ENCODE results near the gene KDM6A. TPM values are rescaled to one million over a fixed set of nuclear protein-coding genes. Genes with fewer than 3 reads are reported as not detected.

The KDM6A gene
- total and polyA plus RNA-seq, 2 of the 13 experiments (the other 11 are each of a cell fraction or from before 2014, with no cell fraction given): 16.7 to 18.2 TPM

GRCh38 chrX:44915361-44915868 is 42.4 kb downstream of the KDM6A start (continued):
- TF ChIP-seq ZNF552 (CRISPR knock-in tag; IDR thresholded peaks at IDR 0.05; ENCODE audit: borderline replicate concordance): no peak
- TF ChIP-seq AHDC1 (CRISPR knock-in tag; IDR thresholded peaks at IDR 0.05; ENCODE audit: borderline replicate concordance): peak; percentile 69
- TF ChIP-seq PPARG (CRISPR knock-in tag; conservative IDR thresholded peaks at IDR 0.05): peak; percentile 41; the same call in 1 of the 2 replicates
- no peak for TF ChIP-seq BRCA1 (CRISPR knock-in tag; IDR thresholded peaks at IDR 0.05)
- no peak for TF ChIP-seq ZNF451 (CRISPR knock-in tag; IDR thresholded peaks at IDR 0.05)
- no peak for TF ChIP-seq ZSCAN31 (CRISPR knock-in tag; IDR thresholded peaks at IDR 0.05; ENCODE audit: low read depth)
- TF ChIP-seq SMAD9 (CRISPR knock-in tag; IDR thresholded peaks at IDR 0.05): no peak
- TF ChIP-seq SRY (CRISPR knock-in tag; IDR thresholded peaks at IDR 0.05): no peak
- TF ChIP-seq SIN3A (IDR thresholded peaks at IDR 0.05; ENCODE audit: borderline replicate concordance, low read depth, low read length): no peak
- peak; percentile 91 for TF ChIP-seq RARA (CRISPR knock-in tag; IDR thresholded peaks at IDR 0.05)
- TF ChIP-seq MYNN (CRISPR knock-in tag; IDR thresholded peaks at IDR 0.05; ENCODE audit: low read depth): no peak
- TF ChIP-seq ZNF607 (CRISPR knock-in tag; IDR thresholded peaks at IDR 0.05; ENCODE audit: borderline replicate concordance): no peak
- no peak for TF ChIP-seq KLF13 (CRISPR knock-in tag; IDR thresholded peaks at IDR 0.05)
- TF ChIP-seq SP2 (CRISPR knock-in tag; IDR thresholded peaks at IDR 0.05): no peak
- TF ChIP-seq ATAD3A (CRISPR knock-in tag; IDR thresholded peaks at IDR 0.05): no peak
- no peak for TF ChIP-seq ZSCAN12 (CRISPR knock-in tag; IDR thresholded peaks at IDR 0.05)
- no peak for TF ChIP-seq SRSF9 (IDR thresholded peaks at IDR 0.05; ENCODE audit: borderline replicate concordance, insufficient read depth, low read depth, low read length, poor library complexity, severe bottlenecking)
- TF ChIP-seq TFDP2 (CRISPR knock-in tag; IDR thresholded peaks at IDR 0.05): no peak
- 0 out of 2 replicates have a peak, but pooled peaks have one; percentile 36 for TF ChIP-seq RBFOX2 (IDR thresholded peaks at IDR 0.05; ENCODE audit: low read depth, low read length)
- no peak for TF ChIP-seq GABPA (IDR thresholded peaks at IDR 0.05; ENCODE audit: low read depth, low read length)
- no peak for TF ChIP-seq GABPA (CRISPR knock-in tag; IDR thresholded peaks at IDR 0.05; ENCODE audit: low read depth)
- TF ChIP-seq SETDB1 (CRISPR knock-in tag; IDR thresholded peaks at IDR 0.05; ENCODE audit: borderline replicate concordance): no peak
- TF ChIP-seq HOXA9 (CRISPR knock-in tag; IDR thresholded peaks at IDR 0.05; ENCODE audit: borderline replicate concordance): no peak
- TF ChIP-seq ZBTB8A (CRISPR knock-in tag; IDR thresholded peaks at IDR 0.05; ENCODE audit: borderline replicate concordance, low read depth): no peak
- TF ChIP-seq FOXO1 (CRISPR knock-in tag; IDR thresholded peaks at IDR 0.05): peak; percentile 74
- peak; percentile 95 for TF ChIP-seq TBX2 (CRISPR knock-in tag; IDR thresholded peaks at IDR 0.05; ENCODE audit: borderline replicate concordance)
- TF ChIP-seq PHB2 (IDR thresholded peaks at IDR 0.05; ENCODE audit: partially characterized antibody): no peak
